Fibroblast of the aortic adventitia (primary cell): Measurements from ENCODE around the gene SLC5A2. TPM values are rescaled to one million over a fixed set of nuclear protein-coding genes. Genes with fewer than 3 reads are reported as not detected.
"Not testable (repeated sequence)": the region's sequence is repeated elsewhere in the genome, so short reads cannot be mapped to it uniquely, and the experiment has no call there.

ENCODE experiments used
- DNase-seq: peaks from one replicate; pipeline ENCODE4 v3.0.0-alpha.2; 2010; ENCODE audit warnings: low read depth
- H3K4me3 ChIP-seq: 2 replicates; pipeline ENCODE4 v1.5.1; 2011; ENCODE audit warnings: low read depth, mild to moderate bottlenecking, control low read depth, low read length, moderate library complexity
- CTCF ChIP-seq: IDR thresholded peaks from 2 replicates; pipeline ENCODE4 v1.5.1; 2011; ENCODE audit warnings: mild to moderate bottlenecking, low read length, control low read depth, inconsistent platforms; ENCODE audit not compliant: insufficient read depth
- total RNA-seq: library from RNA; depleted of rRNA; stranded (reverse); fragments of >200 nt; gene quantifications from 2 replicates; pipeline ENCODE4 v1.2.3, GENCODE V29; 2012; ENCODE audit warnings: low replicate concordance

The SLC5A2 gene
- total RNA-seq, 1 donor: not detected

- DNase-seq: no peak
- TF ChIP-seq CTCF: no peak
- no peak overlapping the region for H3K4me3 ChIP-seq
Measured at GRCh38 chr16:31499928-31500327, 17.0 kb downstream of the SLC5A2 start.

GRCh38 chr16:31501226-31501965 is 18.5 kb downstream of the SLC5A2 start:
- no peak overlapping the region for H3K4me3 ChIP-seq
- DNase-seq: no peak
- TF ChIP-seq CTCF: no peak

GRCh38 chr16:31501966-31502348 is 19.0 kb downstream of the SLC5A2 start:
- TF ChIP-seq CTCF: no peak
- H3K4me3 ChIP-seq: no peak overlapping the region
- no peak for DNase-seq

GRCh38 chr16:31502981-31503380 is 20.1 kb downstream of the SLC5A2 start:
- no peak overlapping the region for H3K4me3 ChIP-seq
- DNase-seq: no peak
- TF ChIP-seq CTCF: no peak

- DNase-seq, H3K4me3 ChIP-seq: not testable (repeated sequence)
Measured at GRCh38 chr16:31503555-31503954, 20.6 kb downstream of the SLC5A2 start.

GRCh38 chr16:31504159-31504558 is 21.2 kb downstream of the SLC5A2 start:
- no peak overlapping the region for H3K4me3 ChIP-seq
- no peak for DNase-seq
- TF ChIP-seq CTCF: no peak

GRCh38 chr16:31505483-31505882 is 22.6 kb downstream of the SLC5A2 start:
- no peak overlapping the region for H3K4me3 ChIP-seq
- DNase-seq: no peak
- TF ChIP-seq CTCF: no peak
